Measurements from ENCODE around the gene RDH14. TPM values are rescaled to one million over a fixed set of nuclear protein-coding genes. Genes with fewer than 3 reads are reported as not detected.

Gene RDH14
- 12.0 and 24.9 TPM in 2 replicates for total RNA-seq

GRCh38 chr2:18560031-18560796 lies at the start of gene RDH14:
Gene RDH14, minus strand, starts transcription at chr2:18560653. Its CDS starts 81 bp downstream, at chr2:18560572.

GRCh38 chr2:18589354-18589753 lies 28.9 kb upstream of the RDH14 start, which contains the start of gene NT5C1B:
Gene NT5C1B, minus strand, starts transcription at chr2:18589569. Its CDS starts 101 bp downstream, at chr2:18589468.

Other genes with a start within 250 kb of the RDH14 start
- gene NT5C1B, start 28.9 kb upstream of the RDH14 start, total RNA-seq, result not detected in 2 replicates